ENCODE results near the gene SIPA1L3.

SIPA1L3 gene

DNA sequence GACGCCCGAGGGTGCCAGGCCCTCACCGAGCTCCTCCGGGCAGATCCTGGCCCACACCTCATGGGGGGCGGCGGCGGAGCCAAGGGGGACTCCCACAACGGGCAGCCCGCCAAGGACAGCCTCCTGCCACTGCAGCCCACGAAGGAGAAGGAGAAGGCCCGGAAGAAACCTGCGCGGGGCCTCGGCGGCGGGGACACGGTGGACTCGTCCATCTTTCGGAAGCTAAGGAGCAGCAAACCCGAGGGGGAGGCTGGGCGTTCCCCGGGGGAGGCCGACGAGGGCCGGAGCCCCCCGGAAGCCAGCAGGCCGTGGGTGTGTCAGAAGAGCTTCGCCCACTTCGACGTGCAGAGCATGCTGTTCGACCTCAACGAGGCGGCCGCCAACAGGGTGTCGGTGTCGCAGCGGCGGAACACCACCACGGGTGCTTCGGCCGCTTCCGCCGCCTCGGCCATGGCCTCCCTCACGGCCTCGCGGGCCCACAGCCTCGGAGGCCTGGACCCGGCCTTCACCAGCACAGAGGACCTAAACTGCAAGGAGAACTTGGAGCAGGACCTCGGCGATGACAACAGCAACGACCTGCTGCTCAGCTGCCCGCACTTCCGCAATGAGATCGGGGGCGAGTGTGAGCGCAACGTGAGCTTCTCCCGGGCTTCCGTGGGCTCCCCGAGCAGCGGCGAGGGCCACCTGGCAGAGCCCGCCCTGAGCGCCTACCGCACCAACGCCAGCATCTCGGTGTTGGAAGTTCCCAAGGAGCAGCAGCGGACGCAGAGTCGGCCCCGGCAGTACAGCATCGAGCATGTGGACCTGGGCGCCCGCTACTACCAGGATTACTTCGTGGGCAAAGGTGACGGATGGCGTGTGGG lies 175.5 kb downstream of the SIPA1L3 start:
- H3K4me3 ChIP-seq (ENCODE audit: low read length), result no peak overlapping the region
- TF ChIP-seq CTCF (IDR thresholded peaks at IDR 0.05; ENCODE audit: insufficient read depth, low read depth, low read length, missing control alignments), result no peak
- DNase-seq (ENCODE audit: low read depth), result no peak

- H3K4me3 ChIP-seq (ENCODE audit: low read length), result no peak overlapping the region
- DNase-seq (ENCODE audit: low read depth), result no peak
- TF ChIP-seq CTCF (IDR thresholded peaks at IDR 0.05; ENCODE audit: insufficient read depth, low read depth, low read length, missing control alignments), result no peak
These were observed 177.2 kb downstream of the SIPA1L3 start for GRCh38 chr19:38084196-38084595.

DNA sequence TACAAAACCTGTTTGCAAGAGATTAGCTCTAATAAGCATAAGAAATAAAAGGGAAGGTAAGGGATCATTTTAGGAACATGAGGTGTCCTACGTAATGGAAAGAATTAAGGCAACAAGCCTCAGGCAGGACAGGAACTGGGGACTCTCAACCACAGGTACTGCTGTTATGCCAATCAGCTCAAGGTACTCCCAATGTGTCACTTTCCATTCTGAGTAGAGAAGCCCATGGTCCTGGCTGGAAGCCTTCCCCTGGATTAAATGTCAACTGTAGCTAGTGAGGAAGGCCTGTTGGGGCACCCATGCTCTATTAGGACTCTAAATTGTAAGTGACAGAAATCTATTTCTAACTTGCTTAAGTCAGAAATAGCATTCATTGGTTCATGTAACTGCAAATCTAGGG lies 182.4 kb downstream of the SIPA1L3 start:
- no peak for TF ChIP-seq CTCF (IDR thresholded peaks at IDR 0.05; ENCODE audit: insufficient read depth, low read depth, low read length, missing control alignments)
- no peak for DNase-seq (ENCODE audit: low read depth)
- H3K4me3 ChIP-seq (ENCODE audit: low read length), result no peak overlapping the region

- DNase-seq (ENCODE audit: low read depth), result no peak
- H3K4me3 ChIP-seq (ENCODE audit: low read length), result no peak overlapping the region
- no peak for TF ChIP-seq CTCF (IDR thresholded peaks at IDR 0.05; ENCODE audit: insufficient read depth, low read depth, low read length, missing control alignments)
These were observed 186.1 kb downstream of the SIPA1L3 start for GRCh38 chr19:38093154-38093553.

DNA sequence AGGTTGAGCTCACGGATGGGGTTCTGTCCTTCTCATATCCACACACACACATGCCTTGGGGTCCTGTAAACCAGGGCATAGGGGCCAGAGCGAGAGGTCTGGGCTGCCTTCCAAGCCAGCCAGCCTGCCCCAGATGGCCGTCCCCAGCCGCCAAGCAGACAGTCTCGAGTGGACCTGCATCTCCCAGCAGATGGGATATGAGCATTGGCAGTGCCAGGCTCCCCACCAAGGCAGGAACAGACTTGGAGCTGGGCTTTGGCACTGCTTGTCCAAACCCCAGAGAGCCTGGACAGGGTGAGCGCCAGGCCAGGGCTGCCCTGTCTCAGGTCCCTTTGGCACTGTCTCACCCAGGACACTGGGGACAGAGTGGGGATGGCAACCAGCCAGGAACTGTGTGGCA lies 186.6 kb downstream of the SIPA1L3 start:
- DNase-seq (ENCODE audit: low read depth), result no peak
- TF ChIP-seq CTCF (IDR thresholded peaks at IDR 0.05; ENCODE audit: insufficient read depth, low read depth, low read length, missing control alignments), result no peak
- H3K4me3 ChIP-seq (ENCODE audit: low read length), result no peak overlapping the region

DNA sequence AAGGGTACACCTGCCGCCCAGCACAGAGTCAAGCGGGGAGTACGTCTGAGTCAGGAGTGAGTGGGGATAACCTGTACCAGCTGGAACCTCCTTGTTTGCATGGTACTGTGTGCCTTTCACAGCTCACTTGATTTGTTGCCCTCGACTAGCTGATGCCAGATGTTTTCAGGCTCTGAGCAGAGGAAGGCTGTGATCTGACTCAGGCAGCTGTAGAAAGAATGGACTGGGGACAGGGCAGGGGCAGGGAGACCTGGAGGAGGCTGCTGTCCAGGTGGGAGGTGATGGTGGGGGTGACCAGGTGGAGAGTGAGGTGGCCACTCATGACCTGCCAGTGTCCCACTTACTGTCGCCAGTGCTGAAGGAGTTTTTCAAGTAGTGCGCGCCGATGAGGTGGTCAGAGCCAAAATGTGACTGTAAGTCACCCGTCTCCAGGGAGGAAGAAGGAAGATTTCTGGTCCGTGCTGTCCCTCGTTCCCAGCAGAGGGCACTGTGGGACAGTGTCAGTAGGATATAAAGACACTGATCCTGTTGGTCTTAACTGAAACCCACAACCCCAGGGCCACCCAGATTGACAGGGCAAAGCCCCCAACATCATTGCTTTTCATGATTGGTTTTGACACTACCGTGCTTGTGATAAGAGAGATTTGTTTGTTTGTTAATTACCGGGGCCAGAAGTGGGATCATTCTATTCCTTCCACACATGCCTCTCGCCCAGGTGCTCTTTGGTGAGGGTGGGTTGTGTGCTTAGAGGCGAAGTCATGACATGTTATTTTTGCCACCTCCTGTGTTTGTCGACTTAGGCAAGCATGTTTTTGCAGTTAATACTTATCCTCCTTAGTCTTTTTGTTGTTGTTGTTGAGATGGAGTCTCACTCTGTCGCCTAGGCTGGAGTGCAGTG lies 188.7 kb downstream of the SIPA1L3 start:
- TF ChIP-seq CTCF (IDR thresholded peaks at IDR 0.05; ENCODE audit: insufficient read depth, low read depth, low read length, missing control alignments), result peak; percentile 89
- peak; percentile 78 for DNase-seq (ENCODE audit: low read depth)
- no peak overlapping the region for H3K4me3 ChIP-seq (ENCODE audit: low read length)
